ENCODE measurements around the gene LRRN4. TPM values are rescaled to one million over a fixed set of nuclear protein-coding genes. Genes with fewer than 3 reads are reported as not detected.

Gene LRRN4
- total RNA-seq, 1 donor from 2014 or later, result not detected

- H3K27ac Mint-ChIP-seq (ENCODE audit: unreplicated experiment), result no peak overlapping the region
- H3K9me3 Mint-ChIP-seq (ENCODE audit: unreplicated experiment), result no peaks in the 10 kb centered on the region
- no peaks in the 10 kb centered on the region for H3K36me3 Mint-ChIP-seq (ENCODE audit: unreplicated experiment)
- no peak overlapping the region for H3K4me3 Mint-ChIP-seq (ENCODE audit: unreplicated experiment)
- peaks cover 1% of the 10 kb centered on the region for H3K27me3 Mint-ChIP-seq (ENCODE audit: unreplicated experiment)
- H3K4me1 Mint-ChIP-seq (ENCODE audit: low read depth, unreplicated experiment), result no peaks in the 10 kb centered on the region
- TF ChIP-seq CTCF (IDR thresholded peaks at IDR 0.05; ENCODE audit: partially characterized antibody, unreplicated experiment), result no peak
- no peak for DNase-seq
Measured at GRCh38 chr20:6040958-6041807, 12.7 kb downstream of the LRRN4 start.

GRCh38 chr20:6040540-6040939 lies 13.3 kb downstream of the LRRN4 start:
- no peak for TF ChIP-seq CTCF (IDR thresholded peaks at IDR 0.05; ENCODE audit: partially characterized antibody, unreplicated experiment)
- no peak for DNase-seq
- Mint-ChIP-seq H3K27ac (ENCODE audit: unreplicated experiment) (no peak overlapping the region), H3K9me3 (ENCODE audit: unreplicated experiment) (no peaks in the 10 kb centered on the region), H3K27me3 (ENCODE audit: unreplicated experiment) (peaks cover 1% of the 10 kb centered on the region), H3K4me3 (ENCODE audit: unreplicated experiment) (no peak overlapping the region), H3K4me1 (ENCODE audit: low read depth, unreplicated experiment) (no peaks in the 10 kb centered on the region), H3K36me3 (ENCODE audit: unreplicated experiment) (no peaks in the 10 kb centered on the region)

- Mint-ChIP-seq H3K27me3 (ENCODE audit: unreplicated experiment) (peaks cover 1% of the 10 kb centered on the region), H3K9me3 (ENCODE audit: unreplicated experiment) (no peaks in the 10 kb centered on the region), H3K4me3 (ENCODE audit: unreplicated experiment) (no peak overlapping the region), H3K36me3 (ENCODE audit: unreplicated experiment) (no peaks in the 10 kb centered on the region), H3K27ac (ENCODE audit: unreplicated experiment) (no peak overlapping the region), H3K4me1 (ENCODE audit: low read depth, unreplicated experiment) (no peaks in the 10 kb centered on the region)
- DNase-seq, result no peak
- no peak for TF ChIP-seq CTCF (IDR thresholded peaks at IDR 0.05; ENCODE audit: partially characterized antibody, unreplicated experiment)
Measured at GRCh38 chr20:6039766-6040165, 14.1 kb downstream of the LRRN4 start.

GRCh38 chr20:6038256-6038655 lies 15.6 kb downstream of the LRRN4 start:
- Mint-ChIP-seq H3K4me3 (ENCODE audit: unreplicated experiment) (no peak overlapping the region), H3K27ac (ENCODE audit: unreplicated experiment) (no peak overlapping the region), H3K4me1 (ENCODE audit: low read depth, unreplicated experiment) (no peaks in the 10 kb centered on the region), H3K27me3 (ENCODE audit: unreplicated experiment) (peaks cover 1% of the 10 kb centered on the region), H3K36me3 (ENCODE audit: unreplicated experiment) (no peaks in the 10 kb centered on the region), H3K9me3 (ENCODE audit: unreplicated experiment) (no peaks in the 10 kb centered on the region)
- TF ChIP-seq CTCF (IDR thresholded peaks at IDR 0.05; ENCODE audit: partially characterized antibody, unreplicated experiment), result no peak
- no peak for DNase-seq

- no peaks in the 10 kb centered on the region for H3K9me3 Mint-ChIP-seq (ENCODE audit: unreplicated experiment)
- no peak overlapping the region for H3K4me3 Mint-ChIP-seq (ENCODE audit: unreplicated experiment)
- H3K36me3 Mint-ChIP-seq (ENCODE audit: unreplicated experiment), result no peaks in the 10 kb centered on the region
- DNase-seq, result no peak
- TF ChIP-seq CTCF (IDR thresholded peaks at IDR 0.05; ENCODE audit: partially characterized antibody, unreplicated experiment), result no peak
- no peaks in the 10 kb centered on the region for H3K27me3 Mint-ChIP-seq (ENCODE audit: unreplicated experiment)
- H3K4me1 Mint-ChIP-seq (ENCODE audit: low read depth, unreplicated experiment), result no peaks in the 10 kb centered on the region
- no peak overlapping the region for H3K27ac Mint-ChIP-seq (ENCODE audit: unreplicated experiment)
Measured at GRCh38 chr20:6037082-6037481, 16.8 kb downstream of the LRRN4 start.
